Ammon's horn (tissue), 1 donor: ENCODE measurements around the gene RAP1GAP.
A peak's percentile ranks its signal among the peaks of the same experiment; 100 is the strongest.
"Not testable (repeated sequence)": the region's sequence is repeated elsewhere in the genome, so short reads cannot be mapped to it uniquely, and the experiment has no call there.

Experiments used
- DNase-seq: peaks from one replicate; pipeline ENCODE4 v3.0.0-alpha.2; 2016; ENCODE audit warnings: low spot score

Gene RAP1GAP

GRCh38 chr1:21677168-21677567 is 8.0 kb upstream of the RAP1GAP start:
- DNase-seq = no peak

- DNase-seq = no peak
These were observed 5.8 kb upstream of the RAP1GAP start for GRCh38 chr1:21674957-21675356.

GRCh38 chr1:21673853-21674252 is 4.7 kb upstream of the RAP1GAP start:
- not testable (repeated sequence) for DNase-seq

- peak; percentile 68 for DNase-seq
These were observed 4.2 kb upstream of the RAP1GAP start for GRCh38 chr1:21673277-21673780.

GRCh38 chr1:21672478-21673276 is 3.5 kb upstream of the RAP1GAP start:
- no peak for DNase-seq

- DNase-seq = no peak
These were observed 2.8 kb upstream of the RAP1GAP start for GRCh38 chr1:21671915-21672314.

GRCh38 chr1:21670956-21671902 is 2.1 kb upstream of the RAP1GAP start:
- no peak for DNase-seq

GRCh38 chr1:21670059-21670881 is 1.1 kb upstream of the RAP1GAP start:
- DNase-seq = no peak

GRCh38 chr1:21668951-21669257 is 253 bp downstream of the RAP1GAP start:
- no peak for DNase-seq

GRCh38 chr1:21668232-21668950 is 766 bp downstream of the RAP1GAP start:
- no peak for DNase-seq

GRCh38 chr1:21667348-21668231 is 1.6 kb downstream of the RAP1GAP start:
- no peak for DNase-seq

GRCh38 chr1:21666576-21667320 is 2.4 kb downstream of the RAP1GAP start:
- no peak for DNase-seq

- DNase-seq = no peak
These were observed 3.2 kb downstream of the RAP1GAP start for GRCh38 chr1:21665711-21666575.

- DNase-seq = no peak
These were observed 4.2 kb downstream of the RAP1GAP start for GRCh38 chr1:21664806-21665588.

GRCh38 chr1:21663951-21664805 is 5.0 kb downstream of the RAP1GAP start:
- no peak for DNase-seq

- DNase-seq = peak; percentile 58
These were observed 5.8 kb downstream of the RAP1GAP start for GRCh38 chr1:21663248-21663950.
